Activated naive CD4-positive, alpha-beta T cell treated with anti-CD3 and anti-CD28 coated beads, Interleukin-2, amount 10 ng/mL, durations not matched to agents 7 days and 5 days (primary cell): Measurements from ENCODE around the gene GABRP.

Source experiments
- CTCF ChIA-PET: fragments of 350-600 bp; sonication (Branson Sonifier 250); formaldehyde crosslinking; loops from one replicate; lab custom pipeline; 2021; ENCODE audit warnings: antibody characterized with exemption; lab: Charles Lee
- DNase-seq: peaks from one replicate; pipeline ENCODE4 v3.0.0-alpha.2; 2020
- H3K27ac Mint-ChIP-seq: one replicate; pipeline ENCODE4 v1.8.0; 2021; ENCODE audit warnings: mild to moderate bottlenecking, moderate library complexity, mixed read lengths
- H3K27me3 Mint-ChIP-seq: one replicate; pipeline ENCODE4 v1.8.0; 2021; ENCODE audit warnings: mild to moderate bottlenecking, mixed read lengths
- H3K36me3 Mint-ChIP-seq: one replicate; pipeline ENCODE4 v1.8.0; 2021; ENCODE audit warnings: mixed read lengths
- H3K4me1 Mint-ChIP-seq: one replicate; pipeline ENCODE4 v1.8.0; 2021; ENCODE audit warnings: mixed read lengths
- H3K4me3 Mint-ChIP-seq: one replicate; pipeline ENCODE4 v1.8.0; 2021; ENCODE audit warnings: mild to moderate bottlenecking, moderate library complexity, mixed read lengths
- H3K9me3 Mint-ChIP-seq: one replicate; pipeline ENCODE4 v1.8.0; 2021; ENCODE audit warnings: mixed read lengths

The GABRP gene

GRCh38 chr5:170846416-170846815 lies 62.9 kb downstream of the GABRP start:
- Mint-ChIP-seq H3K4me1 (no peaks in the 10 kb centered on the region), H3K27me3 (no peaks in the 10 kb centered on the region), H3K27ac (no peak overlapping the region), H3K36me3 (no peaks in the 10 kb centered on the region), H3K4me3 (no peak overlapping the region), H3K9me3 (no peaks in the 10 kb centered on the region)
- no peak for DNase-seq
- CTCF ChIA-PET, result no interaction called here

DNA sequence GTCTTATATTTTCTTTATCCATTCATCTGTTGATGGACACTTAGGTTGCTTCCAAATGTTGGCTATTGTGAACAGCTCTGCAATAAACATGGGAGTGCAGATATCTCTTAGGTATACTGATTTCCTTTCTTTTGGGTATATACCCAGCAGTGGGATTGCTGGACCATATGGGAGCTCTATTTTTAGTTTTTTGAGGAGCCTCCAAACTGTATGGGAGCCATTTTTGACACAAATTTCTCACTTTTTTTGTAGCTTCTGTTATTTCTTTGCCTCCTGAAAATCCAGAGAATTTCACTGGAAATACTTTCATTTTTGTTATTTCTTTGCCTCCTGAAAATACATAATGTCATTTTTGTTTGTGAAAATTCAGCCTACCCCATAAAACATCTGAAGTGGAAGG lies 63.3 kb downstream of the GABRP start:
- H3K4me1 Mint-ChIP-seq, result no peaks in the 10 kb centered on the region
- no peaks in the 10 kb centered on the region for H3K27me3 Mint-ChIP-seq
- H3K4me3 Mint-ChIP-seq, result no peak overlapping the region
- no peak overlapping the region for H3K27ac Mint-ChIP-seq
- H3K36me3 Mint-ChIP-seq, result no peaks in the 10 kb centered on the region
- DNase-seq, result no peak
- CTCF ChIA-PET, result no interaction called here
- no peaks in the 10 kb centered on the region for H3K9me3 Mint-ChIP-seq

- Mint-ChIP-seq H3K9me3 (no peaks in the 10 kb centered on the region), H3K4me3 (no peak overlapping the region), H3K36me3 (no peaks in the 10 kb centered on the region), H3K4me1 (no peaks in the 10 kb centered on the region), H3K27ac (no peak overlapping the region), H3K27me3 (no peaks in the 10 kb centered on the region)
- no peak for DNase-seq
- CTCF ChIA-PET, result no interaction called here
Observed at GRCh38 chr5:170848033-170848432, 64.5 kb downstream of the GABRP start.

DNA sequence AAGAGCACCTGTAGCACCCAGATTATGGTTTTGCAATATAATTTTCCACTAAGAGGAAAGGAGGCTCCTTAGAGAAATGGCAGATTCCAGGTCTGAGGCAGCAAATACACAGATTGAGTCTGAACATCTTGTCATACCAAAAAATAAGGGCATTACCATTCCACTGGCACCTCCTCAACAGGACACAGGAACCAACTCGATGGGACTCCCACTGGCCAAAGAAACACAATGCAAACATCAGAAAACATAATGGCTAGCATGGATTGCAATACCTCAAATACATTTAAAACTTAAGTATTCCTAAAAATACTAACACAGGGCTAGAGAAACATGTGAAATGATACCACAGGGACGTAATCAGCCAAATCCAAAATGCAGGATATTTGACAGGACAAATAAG lies 65.8 kb downstream of the GABRP start:
- H3K4me3 Mint-ChIP-seq, result no peak overlapping the region
- no peaks in the 10 kb centered on the region for H3K9me3 Mint-ChIP-seq
- CTCF ChIA-PET, result no interaction called here
- no peaks in the 10 kb centered on the region for H3K27me3 Mint-ChIP-seq
- no peak overlapping the region for H3K27ac Mint-ChIP-seq
- no peaks in the 10 kb centered on the region for H3K36me3 Mint-ChIP-seq
- DNase-seq, result no peak
- no peaks in the 10 kb centered on the region for H3K4me1 Mint-ChIP-seq

DNA sequence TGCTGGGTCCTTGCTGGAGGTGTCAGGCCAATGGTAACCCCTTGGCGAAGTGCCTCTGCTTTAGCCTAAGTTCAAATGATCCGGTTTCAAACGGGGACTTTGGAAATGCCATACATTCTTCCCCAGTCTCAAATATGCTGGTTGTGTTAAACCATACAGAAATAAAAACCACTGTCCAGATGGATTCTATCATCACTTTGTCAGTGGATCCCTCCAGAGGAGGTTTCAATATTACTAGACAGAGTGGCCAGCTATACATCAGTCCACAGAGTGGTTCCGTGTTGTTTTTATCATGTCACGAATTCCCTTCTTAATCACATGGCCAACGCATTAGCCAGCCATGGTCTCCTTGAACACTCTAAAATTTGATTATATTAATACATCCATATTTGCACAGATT lies 71.0 kb downstream of the GABRP start:
- CTCF ChIA-PET, result no interaction called here
- no peaks in the 10 kb centered on the region for H3K27me3 Mint-ChIP-seq
- no peak for DNase-seq
- no peaks in the 10 kb centered on the region for H3K36me3 Mint-ChIP-seq
- no peaks in the 10 kb centered on the region for H3K4me1 Mint-ChIP-seq
- H3K27ac Mint-ChIP-seq, result no peak overlapping the region
- no peak overlapping the region for H3K4me3 Mint-ChIP-seq
- H3K9me3 Mint-ChIP-seq, result peaks cover 3% of the 10 kb centered on the region

DNA sequence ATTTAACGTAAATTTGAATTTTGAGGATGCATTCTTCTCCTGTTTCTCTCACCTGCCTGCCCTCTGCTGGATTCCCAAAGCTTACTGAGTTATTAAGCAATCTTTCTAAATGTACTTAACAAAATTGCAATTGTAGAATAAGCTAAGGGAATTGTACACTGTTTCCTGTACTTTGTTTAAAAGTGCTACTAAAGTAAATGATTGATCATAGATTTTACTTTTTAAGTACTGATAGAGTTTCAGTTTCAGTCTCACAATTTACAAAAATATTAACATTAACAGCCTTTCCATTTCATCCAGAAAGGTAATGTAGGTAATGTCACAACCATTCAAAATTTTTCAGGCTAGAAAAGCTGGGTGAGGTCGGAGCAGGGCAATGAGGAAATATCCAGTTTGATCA lies 73.5 kb downstream of the GABRP start:
- no peak overlapping the region for H3K4me3 Mint-ChIP-seq
- H3K27ac Mint-ChIP-seq, result no peak overlapping the region
- DNase-seq, result no peak
- H3K36me3 Mint-ChIP-seq, result peaks cover 8% of the 10 kb centered on the region
- peaks cover 4% of the 10 kb centered on the region for H3K4me1 Mint-ChIP-seq
- peaks cover 15% of the 10 kb centered on the region for H3K9me3 Mint-ChIP-seq
- H3K27me3 Mint-ChIP-seq, result peaks cover 13% of the 10 kb centered on the region
- CTCF ChIA-PET, result no interaction called here

- H3K27ac Mint-ChIP-seq, result no peak overlapping the region
- H3K4me3 Mint-ChIP-seq, result no peak overlapping the region
- peaks cover 6% of the 10 kb centered on the region for H3K4me1 Mint-ChIP-seq
- CTCF ChIA-PET, result no interaction called here
- H3K27me3 Mint-ChIP-seq, result peaks cover 24% of the 10 kb centered on the region
- peaks cover 10% of the 10 kb centered on the region for H3K36me3 Mint-ChIP-seq
- DNase-seq, result no peak
- H3K9me3 Mint-ChIP-seq, result peaks cover 18% of the 10 kb centered on the region
Observed at GRCh38 chr5:170860415-170860814, 76.9 kb downstream of the GABRP start.

- CTCF ChIA-PET, result interaction anchor here (0.8 kb wide), 1 partner anchor 48 kb away, joined by 3 read pairs; no protein-coding TSS in a partner anchor
- H3K36me3 Mint-ChIP-seq, result peaks cover 10% of the 10 kb centered on the region
- H3K9me3 Mint-ChIP-seq, result peaks cover 18% of the 10 kb centered on the region
- peaks cover 6% of the 10 kb centered on the region for H3K4me1 Mint-ChIP-seq
- no peak overlapping the region for H3K4me3 Mint-ChIP-seq
- peaks cover 24% of the 10 kb centered on the region for H3K27me3 Mint-ChIP-seq
- no peak for DNase-seq
- no peak overlapping the region for H3K27ac Mint-ChIP-seq
Observed at GRCh38 chr5:170860818-170861666, 77.5 kb downstream of the GABRP start.

GRCh38 chr5:170861667-170861916 lies 78.1 kb downstream of the GABRP start:
- Mint-ChIP-seq H3K9me3 (peaks cover 18% of the 10 kb centered on the region), H3K4me1 (peaks cover 6% of the 10 kb centered on the region), H3K4me3 (no peak overlapping the region), H3K36me3 (peaks cover 10% of the 10 kb centered on the region), H3K27ac (no peak overlapping the region), H3K27me3 (peaks cover 24% of the 10 kb centered on the region)
- CTCF ChIA-PET, result no interaction called here
- DNase-seq, result no peak

- Mint-ChIP-seq H3K4me1 (peaks cover 6% of the 10 kb centered on the region), H3K27me3 (peaks cover 24% of the 10 kb centered on the region), H3K27ac (no peak within 1 kb of the TSS), H3K36me3 (peaks cover 10% of the 10 kb centered on the region), H3K9me3 (peaks cover 18% of the 10 kb centered on the region), H3K4me3 (no peak within 1 kb of the TSS)
- CTCF ChIA-PET, result no interaction called here
- DNase-seq, result no peak
Observed at GRCh38 chr5:170861917-170862766, 78.6 kb downstream of the GABRP start, which contains the start of gene RANBP17. Gene RANBP17, plus strand, starts transcription at chr5:170862018.

DNA sequence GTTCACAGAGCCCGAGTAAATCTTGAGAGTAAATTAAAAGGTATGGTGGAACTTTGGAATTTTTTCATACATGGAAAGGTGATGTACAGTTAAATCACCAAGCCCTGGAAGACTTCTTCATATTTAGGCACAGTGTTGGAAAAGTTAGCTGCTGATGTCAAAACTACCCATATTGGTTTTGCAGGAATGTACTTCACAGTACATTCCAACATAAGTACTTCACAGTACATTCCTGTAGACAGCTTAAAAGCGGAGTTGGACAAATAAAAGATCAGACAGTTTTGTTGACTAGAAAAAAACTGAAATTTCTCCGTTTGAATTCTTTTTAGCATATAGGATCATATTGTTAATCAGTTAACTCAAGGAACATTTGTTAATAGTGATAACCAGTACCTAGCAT lies 80.1 kb downstream of the GABRP start:
- peaks cover 24% of the 10 kb centered on the region for H3K27me3 Mint-ChIP-seq
- H3K36me3 Mint-ChIP-seq, result peaks cover 10% of the 10 kb centered on the region
- peaks cover 6% of the 10 kb centered on the region for H3K4me1 Mint-ChIP-seq
- H3K9me3 Mint-ChIP-seq, result peaks cover 18% of the 10 kb centered on the region
- CTCF ChIA-PET, result no interaction called here
- no peak overlapping the region for H3K4me3 Mint-ChIP-seq
- DNase-seq, result no peak
- no peak overlapping the region for H3K27ac Mint-ChIP-seq
